ENCODE measurements around the gene MYO7A. TPM values are rescaled to one million over a fixed set of nuclear protein-coding genes. Genes with fewer than 3 reads are reported as not detected.

MYO7A gene
- total RNA-seq, 2 donors from 2014 or later, result 1.4 to 5.0 TPM

DNA sequence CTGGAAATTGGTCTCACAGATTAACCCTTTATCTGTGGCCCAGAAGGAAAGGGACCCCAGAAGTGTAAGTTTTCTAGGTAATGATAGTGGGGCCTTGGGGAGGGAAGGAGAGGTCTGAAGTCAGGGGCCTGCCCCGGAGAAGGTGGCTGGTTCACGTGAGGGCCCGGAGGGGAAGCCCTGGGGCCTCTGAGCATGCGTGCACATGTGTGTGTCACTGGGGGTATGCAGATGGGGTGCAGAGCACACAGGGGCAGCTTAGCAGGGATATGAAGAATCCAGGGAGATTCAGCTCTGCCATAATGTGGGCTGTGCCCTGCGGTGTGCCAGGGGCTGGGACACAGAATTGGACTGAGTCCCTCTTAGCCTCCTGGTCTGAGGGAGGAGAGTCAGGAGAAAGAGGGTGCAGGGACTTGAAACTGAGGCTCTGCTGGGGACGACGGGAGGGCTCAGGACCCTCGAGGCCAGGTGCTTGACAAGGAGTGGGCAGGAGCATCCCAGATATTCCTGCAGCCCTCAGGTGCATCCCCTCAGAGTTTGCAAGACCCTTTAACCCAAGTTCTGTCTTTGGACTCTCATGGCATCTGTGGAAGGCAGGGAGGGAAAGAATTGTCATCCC is 15.5 kb downstream of the MYO7A start:
- Histone ChIP-seq H3K4me3 (no peak overlapping the region), H3K27me3 (no peaks in the 10 kb centered on the region), H3K4me1 (peaks cover 0 to 15% of the 10 kb centered on the region in 2 donors), H3K9me3 (no peaks in the 10 kb centered on the region), H3K36me3 (no peaks in the 10 kb centered on the region), H3K27ac (no peak overlapping the region)
- no peak for DNase-seq (ENCODE audit: low spot score)
- TF ChIP-seq, protein P1, sequence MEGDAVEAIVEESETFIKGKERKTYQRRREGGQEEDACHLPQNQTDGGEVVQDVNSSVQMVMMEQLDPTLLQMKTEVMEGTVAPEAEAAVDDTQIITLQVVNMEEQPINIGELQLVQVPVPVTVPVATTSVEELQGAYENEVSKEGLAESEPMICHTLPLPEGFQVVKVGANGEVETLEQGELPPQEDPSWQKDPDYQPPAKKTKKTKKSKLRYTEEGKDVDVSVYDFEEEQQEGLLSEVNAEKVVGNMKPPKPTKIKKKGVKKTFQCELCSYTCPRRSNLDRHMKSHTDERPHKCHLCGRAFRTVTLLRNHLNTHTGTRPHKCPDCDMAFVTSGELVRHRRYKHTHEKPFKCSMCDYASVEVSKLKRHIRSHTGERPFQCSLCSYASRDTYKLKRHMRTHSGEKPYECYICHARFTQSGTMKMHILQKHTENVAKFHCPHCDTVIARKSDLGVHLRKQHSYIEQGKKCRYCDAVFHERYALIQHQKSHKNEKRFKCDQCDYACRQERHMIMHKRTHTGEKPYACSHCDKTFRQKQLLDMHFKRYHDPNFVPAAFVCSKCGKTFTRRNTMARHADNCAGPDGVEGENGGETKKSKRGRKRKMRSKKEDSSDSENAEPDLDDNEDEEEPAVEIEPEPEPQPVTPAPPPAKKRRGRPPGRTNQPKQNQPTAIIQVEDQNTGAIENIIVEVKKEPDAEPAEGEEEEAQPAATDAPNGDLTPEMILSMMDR (IDR thresholded peaks at IDR 0.05), result no peak

DNA sequence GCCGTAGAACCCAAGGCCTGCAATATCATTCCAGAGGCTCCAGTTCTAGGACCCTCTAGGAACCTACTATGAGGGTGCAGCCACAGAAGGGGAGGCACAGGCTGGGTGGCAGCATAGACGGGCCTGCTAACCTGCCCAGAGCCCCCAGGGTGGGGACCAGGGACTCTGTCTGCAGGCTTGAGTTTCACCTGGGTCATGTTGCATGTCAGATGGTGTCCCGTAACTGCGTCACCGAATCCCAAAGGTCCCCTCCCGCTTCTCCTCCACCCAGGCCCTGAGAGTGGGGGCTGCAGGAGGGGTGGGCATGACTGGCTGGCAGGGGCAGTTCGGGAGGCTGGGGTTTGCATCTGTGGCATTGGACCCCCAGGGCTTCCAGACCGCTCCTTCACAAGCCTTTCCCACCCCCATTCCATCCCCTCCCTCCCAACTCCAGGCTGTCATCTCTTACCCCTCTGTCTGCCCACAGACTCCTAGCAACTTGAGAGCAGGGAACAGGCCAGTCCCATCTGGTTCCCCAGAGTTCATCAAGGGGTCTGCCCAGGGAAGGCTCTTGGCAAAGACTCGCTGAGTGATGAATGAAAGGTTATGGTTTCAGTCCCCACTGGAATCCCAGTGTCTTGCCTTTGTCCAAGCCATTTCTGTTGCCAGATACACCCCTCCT is 16.3 kb downstream of the MYO7A start:
- TF ChIP-seq, protein P1 (IDR thresholded peaks at IDR 0.05), result no peak
- Histone ChIP-seq H3K36me3 (no peaks in the 10 kb centered on the region), H3K27me3 (no peaks in the 10 kb centered on the region), H3K4me3 (no peak overlapping the region), H3K27ac (no peak overlapping the region), H3K9me3 (no peaks in the 10 kb centered on the region), H3K4me1 (peaks cover 0 to 13% of the 10 kb centered on the region in 2 donors)
- no peak for DNase-seq (ENCODE audit: low spot score)

GRCh38 chr11:77144857-77145428 is 16.9 kb downstream of the MYO7A start:
- no peak overlapping the region for H3K4me3 ChIP-seq
- H3K27ac ChIP-seq, result no peak overlapping the region
- H3K9me3 ChIP-seq, result no peaks in the 10 kb centered on the region
- no peaks in the 10 kb centered on the region for H3K36me3 ChIP-seq
- DNase-seq (ENCODE audit: low spot score), result no peak
- H3K4me1 ChIP-seq, result peaks cover 0 to 11% of the 10 kb centered on the region in 2 donors
- H3K27me3 ChIP-seq, result no peaks in the 10 kb centered on the region
- TF ChIP-seq, protein P1 (IDR thresholded peaks at IDR 0.05), result no peak

GRCh38 chr11:77146261-77147035 is 18.4 kb downstream of the MYO7A start:
- no peaks in the 10 kb centered on the region for H3K27me3 ChIP-seq
- TF ChIP-seq, protein P1 (IDR thresholded peaks at IDR 0.05), result no peak
- H3K4me1 ChIP-seq, result no peaks in the 10 kb centered on the region
- H3K9me3 ChIP-seq, result no peaks in the 10 kb centered on the region
- H3K36me3 ChIP-seq, result no peaks in the 10 kb centered on the region
- no peak for DNase-seq (ENCODE audit: low spot score)
- no peak overlapping the region for H3K27ac ChIP-seq
- no peak overlapping the region for H3K4me3 ChIP-seq

- Histone ChIP-seq H3K27ac (no peak overlapping the region), H3K4me1 (no peaks in the 10 kb centered on the region), H3K36me3 (no peaks in the 10 kb centered on the region), H3K27me3 (no peaks in the 10 kb centered on the region), H3K4me3 (no peak overlapping the region), H3K9me3 (no peaks in the 10 kb centered on the region)
- TF ChIP-seq, protein P1 (IDR thresholded peaks at IDR 0.05), result no peak
- DNase-seq (ENCODE audit: low spot score), result no peak
Measured at GRCh38 chr11:77147036-77147315, 18.9 kb downstream of the MYO7A start.

Measured in right atrium auricular region (tissue), 2 donors.